Activated CD4-positive, CD25-positive, alpha-beta regulatory T cell treated with anti-CD3 and anti-CD28 coated beads, Interleukin-2, amount 50 U/mL, for 16 hours (primary cell): ENCODE measurements around the gene FMN2.

Source experiments
- DNase-seq: peaks from one replicate; pipeline ENCODE4 v3.0.0-alpha.2; 2020; ENCODE audit warnings: low read depth, low spot score

The FMN2 gene

DNA sequence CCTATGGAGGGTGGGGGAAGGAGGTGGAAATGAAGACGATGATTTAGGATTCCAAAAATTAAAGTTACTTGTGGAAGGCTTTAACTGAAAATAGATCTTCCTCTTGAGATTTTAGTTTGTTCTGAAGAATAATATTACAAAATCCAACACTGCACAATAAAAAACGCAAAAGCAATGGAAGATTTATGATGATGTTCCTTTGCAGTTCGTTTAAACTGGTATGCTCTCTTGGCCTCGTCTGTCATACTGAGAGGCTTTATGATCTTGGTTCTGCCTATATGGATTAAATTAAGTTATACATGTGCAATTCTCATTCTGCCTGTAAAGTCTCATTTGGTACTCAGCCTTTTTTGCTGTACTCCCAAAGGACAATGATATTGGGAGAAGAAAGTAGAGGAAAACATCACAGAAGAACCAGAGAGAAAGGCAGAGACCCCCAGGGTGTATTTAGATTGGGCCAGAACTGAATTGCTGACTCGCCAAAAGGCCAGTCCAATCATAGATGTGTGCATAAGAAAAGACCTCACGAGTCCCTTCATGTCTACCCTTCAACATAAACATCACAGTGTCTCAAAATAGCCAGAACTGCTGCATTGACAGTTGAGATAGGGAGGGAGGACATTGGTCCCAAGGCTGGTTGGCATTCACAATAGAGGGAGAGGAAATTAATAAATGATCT lies 331.7 kb downstream of the FMN2 start:
- DNase-seq, result no peak

DNA sequence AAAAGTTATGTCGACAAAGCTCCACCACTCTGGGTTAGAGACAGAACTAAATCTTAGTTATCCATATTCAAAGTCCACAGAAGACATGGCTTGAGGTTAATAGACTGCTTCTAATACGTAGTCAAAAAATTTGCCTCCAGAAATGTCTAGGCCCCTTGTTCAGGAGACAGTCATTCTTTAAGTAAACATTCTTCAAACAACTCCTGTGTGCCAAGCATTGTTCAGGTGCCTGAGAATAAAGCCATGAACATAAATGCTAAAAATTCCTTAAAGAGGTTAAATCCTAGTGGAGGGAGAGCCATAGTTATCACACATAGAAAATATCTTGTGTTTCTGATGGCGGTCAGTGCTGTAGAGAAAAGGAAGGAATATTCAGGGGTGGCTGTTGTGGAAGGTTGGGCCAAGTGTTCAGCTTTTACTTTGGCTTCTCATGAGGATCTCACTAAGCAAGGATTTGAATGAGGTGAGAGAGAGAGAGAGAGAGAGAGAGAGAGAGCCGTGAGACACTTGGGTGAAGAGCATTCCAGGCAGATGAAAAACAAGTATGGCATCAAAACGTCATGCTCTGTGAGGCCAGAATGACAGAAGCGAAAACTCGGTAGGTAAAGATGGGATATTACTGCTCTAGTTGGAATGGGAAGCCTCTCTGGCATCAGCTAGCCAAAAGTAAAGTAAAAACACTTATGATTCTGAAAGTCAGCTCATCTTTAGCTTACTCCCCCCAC lies 333.2 kb downstream of the FMN2 start:
- DNase-seq, result no peak

DNA sequence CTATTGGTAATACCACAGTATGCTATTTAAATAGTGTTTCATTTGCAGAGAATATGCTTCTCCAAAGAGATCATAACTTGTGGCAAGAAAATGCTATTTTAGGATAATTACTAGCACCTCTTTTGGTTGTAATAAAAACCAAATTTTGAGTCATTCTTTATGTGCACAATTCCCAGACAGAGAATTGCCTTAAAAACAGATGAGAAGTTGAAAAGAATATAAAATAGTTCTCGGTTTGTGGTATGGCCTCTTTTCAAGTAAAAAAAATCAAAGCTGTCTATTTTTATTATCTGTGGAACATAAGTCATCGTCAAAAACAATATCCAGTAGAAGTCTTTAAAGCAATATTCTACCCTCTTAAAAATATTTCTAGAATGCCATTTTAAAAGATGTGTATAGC lies 334.4 kb downstream of the FMN2 start:
- DNase-seq, result no peak

DNA sequence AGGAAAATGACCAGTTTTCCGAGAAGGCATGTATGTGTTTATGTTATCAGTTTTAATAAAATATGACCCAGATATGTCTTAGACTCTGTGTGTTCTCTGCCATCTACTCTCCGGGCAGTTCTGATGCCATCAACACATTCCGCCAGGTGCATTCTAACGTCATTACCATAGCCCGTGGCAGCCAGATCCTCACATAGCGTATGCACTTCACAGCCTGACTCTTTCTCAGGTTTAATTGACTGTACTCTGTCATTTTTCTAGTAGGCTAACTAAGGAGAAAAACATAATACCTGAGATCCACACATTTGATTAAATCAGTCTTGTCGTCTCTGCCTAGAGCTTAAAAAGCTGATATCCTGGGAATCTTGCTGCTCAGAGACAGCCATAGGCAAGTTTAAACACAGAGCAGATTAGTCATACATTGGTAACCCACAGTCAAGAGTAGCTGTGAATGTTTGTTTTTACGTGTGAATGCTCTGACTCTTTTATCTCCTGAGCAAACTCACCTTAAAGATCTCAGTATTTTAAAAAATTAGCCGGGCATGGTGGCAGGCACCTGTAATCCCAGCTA lies 344.4 kb downstream of the FMN2 start:
- no peak for DNase-seq

DNA sequence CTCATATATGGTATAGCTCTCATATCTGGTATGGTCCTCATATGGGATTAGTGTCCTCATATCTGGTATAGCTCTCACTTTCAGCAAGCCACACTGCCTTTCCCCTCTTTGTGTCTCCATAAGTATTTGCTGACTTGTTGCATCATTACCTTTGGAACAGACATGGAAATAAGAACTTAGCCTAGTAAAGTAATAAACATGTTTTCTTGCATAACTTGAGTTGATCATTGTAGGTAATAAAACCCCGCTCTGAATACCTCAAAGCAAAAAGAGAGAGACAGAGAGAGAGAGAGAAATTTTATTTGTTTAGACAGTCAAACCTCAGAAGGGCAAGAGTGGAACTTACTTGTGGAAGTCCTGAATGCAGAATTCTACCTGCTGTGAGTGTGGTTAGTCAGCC lies 350.0 kb downstream of the FMN2 start:
- DNase-seq, result no peak

DNA sequence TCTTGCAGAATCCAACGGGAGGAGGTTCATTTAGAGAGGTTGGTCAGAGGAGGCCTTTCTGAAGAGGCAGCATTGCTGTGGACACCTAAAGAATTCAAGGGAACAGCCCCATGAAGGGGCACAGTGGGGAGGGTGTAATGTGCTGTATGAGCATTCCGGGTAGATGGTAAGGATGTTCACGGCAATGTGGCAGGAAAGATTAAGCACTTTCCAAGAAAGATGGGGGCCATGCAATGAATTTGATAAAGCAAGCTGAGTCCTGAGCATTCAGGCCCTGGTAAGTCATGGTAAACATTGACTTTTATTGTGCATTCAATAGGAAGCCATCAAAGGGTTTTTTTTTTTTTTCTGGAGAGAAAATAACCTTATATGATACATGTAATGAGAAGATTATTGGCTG lies 353.7 kb downstream of the FMN2 start:
- no peak for DNase-seq

DNA sequence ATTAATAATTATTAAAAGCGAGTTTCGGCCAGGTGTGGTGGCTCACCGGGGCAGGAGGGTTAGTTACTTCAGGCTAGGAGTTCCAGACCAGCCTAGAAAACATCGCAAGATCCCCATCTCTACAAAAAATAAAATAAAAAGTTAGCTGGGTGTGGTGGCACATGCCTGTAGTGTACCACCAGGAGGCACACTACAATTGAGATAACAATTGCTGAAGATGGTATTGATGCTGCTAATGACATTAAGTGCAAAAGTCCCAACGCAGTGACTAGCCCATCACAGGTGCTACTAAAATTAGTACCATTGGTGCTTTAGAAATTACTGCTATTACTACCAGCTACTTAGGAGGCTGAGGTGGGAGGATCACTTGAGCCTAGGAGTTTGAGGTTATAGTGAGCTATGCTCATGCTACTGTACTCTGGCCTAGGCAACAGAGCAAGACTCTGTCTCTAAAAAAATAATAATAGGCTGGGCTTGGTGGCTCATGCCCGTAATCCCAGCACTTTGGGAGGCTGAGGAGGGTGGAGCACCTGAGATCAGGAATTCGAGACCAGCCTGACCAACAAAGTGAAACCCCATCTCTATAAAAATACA lies 363.6 kb downstream of the FMN2 start:
- no peak for DNase-seq

DNA sequence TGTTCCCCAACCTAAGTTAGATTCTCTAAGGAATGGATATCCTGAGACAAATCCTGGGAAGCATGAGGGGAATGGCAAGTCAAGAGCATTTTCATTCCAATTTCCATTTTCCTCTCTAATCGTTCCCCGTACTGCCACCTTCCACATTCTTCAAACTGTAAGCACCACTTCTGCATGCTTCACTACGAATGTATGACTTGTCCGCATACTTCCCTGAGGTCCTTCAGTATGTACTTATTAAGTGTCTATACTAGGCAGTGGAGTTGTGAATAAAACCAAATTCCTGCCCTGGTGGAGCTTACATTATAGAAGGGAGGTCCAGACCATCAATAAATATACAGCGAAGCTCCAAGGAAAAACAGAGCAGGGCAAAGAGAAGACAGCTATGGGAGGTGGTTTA lies 365.5 kb downstream of the FMN2 start:
- DNase-seq, result no peak

DNA sequence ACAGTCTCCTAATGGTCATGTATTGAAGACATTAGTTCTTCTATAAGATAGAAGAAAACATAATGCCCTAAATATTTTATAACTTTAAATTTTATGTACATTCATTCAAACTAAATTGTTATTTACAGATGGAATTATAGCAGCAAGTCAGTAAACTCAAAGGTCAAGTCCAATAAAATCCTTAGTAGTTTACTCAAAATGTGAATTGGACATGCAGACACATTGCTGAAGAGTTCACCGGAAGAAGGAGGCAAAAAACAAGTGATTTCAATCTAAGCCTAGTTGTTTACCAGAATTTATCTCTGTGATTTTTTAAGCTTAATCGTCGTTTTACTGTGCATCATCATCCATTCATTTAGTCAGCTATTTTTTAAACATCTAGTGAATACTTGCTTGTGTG lies 370.6 kb downstream of the FMN2 start:
- DNase-seq, result no peak

DNA sequence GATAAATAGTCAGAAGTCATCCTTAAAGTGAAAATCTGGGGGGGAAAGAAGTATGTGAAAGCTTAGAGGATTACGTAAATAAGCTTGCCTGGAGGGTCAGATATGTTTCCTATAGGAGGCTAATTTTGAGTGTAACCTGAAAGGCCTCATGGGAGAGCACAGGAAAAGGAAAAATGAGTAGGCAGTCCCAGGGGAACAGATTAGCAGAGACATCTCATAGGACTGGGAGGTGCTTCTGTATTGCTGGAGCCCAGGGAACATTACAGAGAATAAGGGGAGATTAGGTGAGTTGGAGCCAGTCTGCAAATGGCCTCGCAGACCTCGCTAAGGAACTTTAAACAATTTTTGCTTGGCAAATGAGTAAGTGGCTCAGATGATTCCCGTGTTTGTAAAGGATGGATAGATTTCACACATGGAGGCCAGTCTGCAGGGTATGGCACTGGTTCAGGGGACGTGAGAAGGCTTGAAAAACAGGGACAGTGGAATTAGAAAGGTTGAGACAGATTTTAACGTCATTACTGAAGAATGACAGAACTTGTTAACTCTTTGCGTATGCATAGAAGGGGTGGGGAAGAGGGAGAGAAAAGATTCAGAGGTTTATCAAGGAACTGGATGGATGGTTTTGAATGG lies 371.2 kb downstream of the FMN2 start:
- no peak for DNase-seq

DNA sequence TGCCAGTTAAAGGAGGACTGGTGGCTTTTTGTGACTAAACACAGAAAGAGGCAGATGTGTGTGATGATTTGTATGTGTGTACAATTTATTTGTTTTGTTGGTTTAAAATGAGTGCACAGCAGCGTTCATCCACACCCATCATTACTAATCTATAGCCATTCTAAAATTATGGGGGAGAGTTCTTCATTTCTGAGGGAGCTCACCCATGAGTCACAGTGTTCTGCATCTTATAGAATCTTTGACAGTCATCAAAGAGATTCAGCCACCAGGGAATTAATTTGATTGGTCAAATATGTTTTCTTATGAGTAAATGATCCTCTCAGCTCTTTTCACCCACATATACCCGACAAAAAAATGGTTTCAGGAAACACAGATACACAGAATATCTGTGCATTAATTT lies 372.4 kb downstream of the FMN2 start:
- DNase-seq, result no peak

DNA sequence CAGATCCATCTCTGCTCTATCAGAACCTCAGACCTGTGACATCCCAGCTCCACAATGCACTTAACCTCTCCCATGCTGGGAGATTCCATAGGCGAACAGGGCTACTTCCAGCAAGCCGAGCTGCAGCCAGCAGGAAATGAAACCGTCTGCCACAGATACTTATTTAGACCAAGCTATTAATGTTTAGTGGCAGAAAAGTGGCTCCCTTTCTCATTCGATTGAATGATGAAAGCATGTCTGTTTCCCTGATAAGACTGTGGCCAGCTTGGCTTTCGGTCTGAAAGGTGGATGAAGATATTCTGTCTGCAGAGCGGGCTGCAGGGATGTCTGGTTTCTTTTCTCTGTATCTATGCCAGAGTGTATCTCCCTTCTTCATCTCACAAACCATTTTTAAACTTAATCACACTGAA lies 373.9 kb downstream of the FMN2 start:
- DNase-seq, result no peak

DNA sequence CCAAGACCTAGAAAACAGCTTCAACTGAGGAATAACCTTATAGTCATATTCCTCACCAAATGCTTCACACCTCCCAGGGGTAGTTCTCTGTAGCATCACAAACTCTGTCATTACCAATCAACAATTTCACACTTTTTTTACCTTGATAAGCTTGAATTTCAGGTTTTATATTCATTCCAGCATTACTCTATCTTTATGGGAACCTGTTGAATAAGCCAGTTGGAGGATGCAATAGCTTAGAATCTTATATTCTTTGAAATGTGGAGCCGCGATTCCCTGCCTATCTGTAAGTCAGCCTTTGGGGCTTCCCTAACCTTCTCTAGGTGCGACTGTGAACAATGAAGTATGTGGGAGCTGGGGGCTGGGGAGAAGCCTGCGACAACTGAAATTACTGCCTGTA lies 374.8 kb downstream of the FMN2 start:
- no peak for DNase-seq

DNA sequence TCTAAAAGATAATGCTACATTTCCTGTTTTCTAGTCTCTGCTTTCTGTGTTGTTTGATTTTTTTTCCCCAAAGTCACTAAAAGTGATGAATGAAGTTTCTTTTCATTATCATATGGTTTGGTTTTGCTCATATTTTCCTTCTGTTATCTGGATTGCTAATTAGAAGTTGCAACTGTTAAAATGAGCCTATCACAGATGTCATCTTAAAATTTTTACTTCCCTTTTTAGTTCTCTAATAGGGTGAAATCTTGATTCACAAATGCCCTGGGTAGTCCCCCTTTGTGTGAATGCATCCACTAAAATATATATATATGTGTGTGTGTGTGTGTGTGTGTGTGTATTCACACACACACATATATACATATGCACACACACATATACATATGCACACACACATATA lies 376.2 kb downstream of the FMN2 start:
- DNase-seq, result no peak

DNA sequence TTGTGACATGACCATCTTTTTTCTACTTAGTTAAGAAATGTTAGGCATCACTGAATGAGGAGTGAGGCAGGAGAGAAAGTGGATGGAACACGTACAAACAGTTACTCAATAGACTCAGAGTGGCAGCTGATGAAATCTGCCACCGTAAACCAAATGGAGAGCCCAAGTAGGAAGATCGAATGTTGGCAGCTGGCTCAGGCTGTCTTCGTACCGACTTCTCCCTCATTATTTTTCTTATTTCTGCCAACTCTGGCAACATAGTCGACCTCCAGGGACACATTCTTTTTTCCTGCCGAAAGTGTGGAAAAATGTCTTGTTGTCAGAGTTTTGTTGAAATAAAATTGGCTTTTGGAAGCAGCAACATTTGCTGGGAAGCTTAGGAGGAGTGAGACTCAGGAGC lies 377.0 kb downstream of the FMN2 start:
- no peak for DNase-seq

DNA sequence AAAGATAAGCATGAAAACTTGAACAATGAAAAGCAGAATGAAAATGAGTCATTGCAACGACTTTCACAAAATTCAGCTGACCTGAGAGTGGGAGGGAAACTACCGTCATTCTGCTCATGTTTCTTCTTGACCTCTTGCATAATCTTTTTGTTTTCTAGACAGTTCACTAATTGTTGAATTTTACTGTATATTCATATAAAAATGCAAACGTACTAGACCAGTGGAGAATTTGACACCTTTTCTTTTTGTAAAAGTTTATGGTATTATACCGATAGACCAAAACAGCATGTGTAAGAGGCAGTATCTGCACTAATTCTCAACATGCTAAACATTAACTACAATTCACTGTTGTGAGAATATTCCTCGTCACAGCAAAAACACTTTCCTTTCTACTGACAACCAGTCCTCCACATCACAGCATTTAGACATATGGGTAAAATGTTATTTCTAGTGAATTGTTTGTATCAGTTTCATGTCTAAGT lies 382.5 kb downstream of the FMN2 start:
- DNase-seq, result no peak

DNA sequence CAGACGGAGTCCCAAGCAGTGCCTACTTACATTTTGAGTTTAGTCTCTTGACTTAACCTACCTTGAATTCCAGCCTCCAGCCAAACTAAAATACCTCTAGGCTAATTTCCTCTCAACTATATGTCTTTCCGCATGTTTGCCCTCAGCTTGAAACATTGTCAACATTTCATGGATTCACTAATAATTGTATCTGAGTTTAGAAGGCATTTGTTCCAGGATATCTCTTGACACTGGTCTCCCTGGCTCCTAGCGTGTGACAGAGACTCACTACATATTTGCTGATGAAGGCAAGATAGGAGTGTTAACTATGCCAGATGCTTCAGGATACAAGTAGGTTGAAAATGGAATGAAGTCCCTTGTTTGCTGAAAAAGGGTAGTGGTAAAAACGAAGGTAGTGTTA lies 384.1 kb downstream of the FMN2 start:
- DNase-seq, result no peak

DNA sequence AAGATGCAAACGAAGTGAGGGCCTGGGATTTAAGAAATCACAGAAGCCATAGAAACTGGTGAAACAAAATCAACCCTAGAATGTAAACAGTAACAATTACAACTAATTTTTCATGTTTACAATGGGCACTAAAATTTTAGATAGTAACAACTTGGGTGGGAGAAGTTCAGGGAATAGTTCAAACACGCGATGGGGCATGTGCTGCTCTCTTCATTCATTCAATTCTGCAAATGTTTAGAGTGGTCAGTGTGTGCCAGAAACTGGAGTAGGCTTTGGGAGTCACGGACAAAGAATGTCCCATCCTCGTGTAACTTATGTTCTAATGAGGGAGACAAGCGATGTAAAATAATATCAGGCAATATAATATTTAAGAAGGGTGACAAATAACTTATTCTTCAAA lies 386.9 kb downstream of the FMN2 start:
- no peak for DNase-seq

DNA sequence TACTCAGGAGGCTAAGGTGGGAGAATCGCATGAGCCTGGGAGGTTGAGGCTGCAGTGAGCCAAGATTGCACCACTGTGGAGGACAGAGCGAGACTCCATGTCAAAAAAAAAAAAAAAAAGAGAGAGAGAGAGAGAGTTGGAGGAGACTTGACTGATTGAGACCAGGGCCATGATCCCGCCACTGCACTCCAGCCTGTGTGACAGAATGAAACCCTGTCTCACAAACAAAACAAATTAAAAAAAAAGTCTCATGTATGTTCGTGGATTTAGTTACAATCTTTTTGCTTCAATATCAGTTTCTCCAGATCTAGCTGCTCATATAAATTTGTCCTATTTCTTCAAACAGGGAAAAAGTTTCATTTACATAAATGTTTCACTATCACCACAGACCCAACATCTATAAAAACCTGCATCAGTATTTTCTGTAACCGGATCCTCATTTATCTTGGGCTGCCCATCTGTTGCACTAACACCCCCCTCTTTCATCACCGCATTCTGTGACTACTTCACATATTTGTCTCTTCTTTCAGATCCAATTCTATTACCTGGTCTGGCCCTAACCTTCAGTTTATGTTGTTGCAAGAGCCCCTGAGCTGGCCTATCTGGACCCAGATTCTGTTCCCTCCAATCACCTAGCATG lies 393.2 kb downstream of the FMN2 start:
- DNase-seq, result no peak

DNA sequence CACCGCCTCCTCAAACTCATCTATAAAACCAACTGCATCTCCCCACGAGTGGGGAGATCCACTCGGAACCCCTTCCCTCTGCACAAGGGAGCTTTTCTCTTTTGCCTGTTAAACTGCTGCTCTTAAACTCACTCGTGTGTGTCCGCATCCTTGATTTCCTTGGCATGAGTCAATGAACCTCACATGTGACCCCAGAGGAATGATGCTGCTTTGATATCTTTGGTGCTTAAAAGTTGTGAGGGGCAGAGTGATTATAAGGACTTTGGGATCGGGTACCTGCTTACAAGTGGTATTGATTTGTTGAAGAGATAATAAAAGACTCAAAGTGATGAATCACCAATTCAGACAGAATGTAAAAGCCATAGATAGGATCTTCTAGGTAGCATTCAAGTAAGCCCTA lies 394.9 kb downstream of the FMN2 start:
- DNase-seq, result no peak

DNA sequence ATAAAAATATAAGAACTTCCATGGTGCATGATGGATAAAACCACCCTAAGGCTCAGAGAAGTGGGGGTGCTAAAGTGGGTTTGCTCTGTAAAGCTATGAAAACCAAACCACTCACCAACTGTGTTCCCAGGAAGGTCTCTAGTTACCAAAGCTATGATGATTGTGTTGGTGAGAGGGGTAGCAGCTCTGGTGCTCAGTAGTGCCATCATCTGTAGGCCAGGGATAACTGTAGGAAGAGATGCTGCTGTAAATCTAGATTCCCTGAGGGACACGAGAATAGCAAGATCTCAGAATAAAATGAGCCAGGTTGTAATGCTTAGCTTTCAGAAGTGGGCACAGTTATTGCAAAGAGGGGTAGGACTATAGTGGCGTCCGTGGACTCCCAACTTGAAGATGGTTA lies 395.8 kb downstream of the FMN2 start:
- no peak for DNase-seq

DNA sequence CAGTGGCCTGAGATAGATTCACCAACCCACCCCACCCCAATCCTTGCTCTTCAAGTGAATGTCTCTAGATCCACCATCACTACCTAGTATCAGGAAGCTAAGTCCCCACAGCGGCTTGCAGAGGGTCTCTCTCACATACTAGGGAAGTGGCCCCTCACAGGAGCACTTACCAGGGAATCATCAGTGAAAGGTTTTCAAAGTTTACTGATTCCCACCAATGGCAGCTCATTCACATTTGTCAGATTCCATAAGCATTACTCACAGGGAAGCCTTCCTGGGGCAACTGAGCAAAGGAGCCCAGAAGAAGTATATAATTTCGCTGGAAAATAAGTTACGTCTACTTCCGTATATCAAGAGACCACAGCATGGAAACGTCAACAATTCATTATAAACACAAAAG lies 399.5 kb downstream of the FMN2 start:
- DNase-seq, result no peak
